Activated CD8-positive, alpha-beta memory T cell treated with anti-CD3 and anti-CD28 coated beads for 36 hours (primary cell): ENCODE results near the gene MAPK6. TPM values are rescaled to one million over a fixed set of nuclear protein-coding genes. Genes with fewer than 3 reads are reported as not detected.

Experiments used
- CTCF ChIA-PET: fragments of 350-600 bp; sonication (Branson Sonifier 250); formaldehyde crosslinking; loops from one replicate; lab custom pipeline; 2021; ENCODE audit warnings: antibody characterized with exemption; lab: Charles Lee
- POLR2A ChIA-PET: fragments of 350-600 bp; sonication (Branson Sonifier 250); formaldehyde crosslinking; loops from one replicate; lab custom pipeline; 2021; ENCODE audit warnings: antibody characterized with exemption; lab: Charles Lee
- total RNA-seq, 2 experiments: library from RNA; stranded (reverse); gene quantifications; one replicate each; pipeline ENCODE4 v1.2.3, GENCODE V29; 2021

Gene MAPK6
- total RNA-seq, 2 experiments from 2014 or later = 90.4 to 92.9 TPM

DNA sequence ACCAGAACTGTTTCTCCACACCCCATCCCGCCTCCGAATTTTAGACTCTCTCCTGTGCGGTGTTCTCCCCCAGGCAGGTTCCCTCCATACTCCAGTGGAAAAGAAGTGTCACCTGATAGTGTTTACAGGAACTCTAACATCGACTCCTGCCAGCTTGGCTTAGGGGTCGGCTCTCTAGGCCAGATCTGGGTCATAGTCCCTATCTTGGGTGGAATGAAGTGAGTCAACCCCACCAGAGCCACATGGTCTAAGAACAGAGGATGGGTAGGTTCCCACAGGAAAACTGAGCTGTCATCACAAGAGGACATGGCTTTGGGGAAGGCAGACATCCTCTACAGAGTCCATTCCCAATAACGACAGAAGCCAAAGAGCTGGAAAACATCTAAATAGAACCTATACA lies 87.6 kb downstream of the MAPK6 start:
- POLR2A ChIA-PET = no interaction called here
- CTCF ChIA-PET = no interaction called here

- CTCF ChIA-PET = no interaction called here
- POLR2A ChIA-PET = no interaction called here
Observed at GRCh38 chr15:52107238-52107637, 88.2 kb downstream of the MAPK6 start.

GRCh38 chr15:52109559-52110451 lies 90.8 kb downstream of the MAPK6 start:
- ChIA-PET CTCF (interaction anchor here (0.5 kb wide), 1 partner anchor 61 kb away, joined by 3 read pairs; no protein-coding TSS in a partner anchor), POLR2A (no interaction called here)

DNA sequence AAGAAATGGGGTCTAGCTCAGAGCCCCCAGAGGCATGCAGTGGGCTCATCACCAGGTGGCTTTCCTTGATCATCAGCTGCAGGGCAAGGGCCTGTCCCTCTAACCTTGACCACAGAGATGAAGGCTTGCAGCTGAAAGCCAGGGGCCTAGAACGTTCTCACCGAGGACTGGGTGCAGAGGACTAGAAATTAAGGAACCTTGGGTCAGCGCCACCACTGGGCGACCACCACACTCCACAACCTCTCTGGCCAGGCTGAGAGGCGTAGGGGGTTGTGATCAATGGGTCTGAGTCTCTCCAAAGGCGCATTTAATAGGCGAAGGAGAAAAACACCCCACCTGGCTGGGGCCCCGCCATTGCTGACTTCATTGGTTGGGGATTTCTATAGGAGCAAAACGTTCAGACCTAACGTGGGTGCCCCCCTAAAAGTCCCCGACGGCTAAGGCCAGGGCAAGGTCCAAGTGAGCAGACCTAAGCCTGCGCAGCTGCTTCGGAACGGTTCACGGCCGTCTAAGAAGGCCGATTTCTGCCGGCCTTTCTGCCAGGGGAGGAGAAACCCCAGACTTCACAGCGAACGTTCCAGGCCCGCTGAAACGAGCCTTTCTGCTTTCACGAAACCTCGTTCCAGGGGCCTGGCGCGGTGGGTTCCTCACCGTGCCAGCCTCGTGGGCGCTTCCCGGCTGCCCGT lies 92.6 kb downstream of the MAPK6 start:
- ChIA-PET CTCF (interaction anchor here (1.0 to 1.4 kb wide), 2 partner anchors 43 to 115 kb away, joined by 3 to 4 read pairs; no protein-coding TSS in a partner anchor), POLR2A (no interaction called here)

DNA sequence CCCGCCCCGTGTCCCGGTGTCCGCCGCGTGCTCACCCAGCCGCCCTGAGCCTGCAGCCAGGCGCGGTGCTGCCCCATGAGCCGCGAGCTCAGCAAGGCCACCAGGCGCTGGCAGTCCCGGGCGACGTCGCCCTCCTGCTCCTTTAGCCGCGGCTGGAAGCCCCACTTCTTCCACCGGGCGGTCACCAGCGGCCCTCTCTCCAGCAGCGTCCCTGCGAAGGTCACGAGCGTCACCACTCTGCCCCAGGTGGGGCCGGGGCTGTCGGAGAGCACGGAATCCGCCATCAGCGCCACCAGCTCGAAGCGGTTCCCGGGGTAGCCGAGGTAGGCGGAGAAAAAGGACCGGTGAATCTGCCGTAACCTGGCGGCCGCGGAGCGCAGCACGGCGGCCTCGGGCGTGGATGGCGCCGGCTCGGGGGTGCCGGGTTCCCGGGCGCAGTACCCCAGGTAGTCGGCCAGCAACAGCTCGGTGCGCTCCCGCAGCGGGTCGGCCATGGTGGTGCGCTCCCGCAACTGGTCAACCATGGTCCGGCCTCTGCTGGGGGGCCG lies 93.3 kb downstream of the MAPK6 start:
- ChIA-PET POLR2A (no interaction called here), CTCF (interaction anchor here (1.0 to 1.4 kb wide), 2 partner anchors 43 to 115 kb away, joined by 3 to 4 read pairs; no protein-coding TSS in a partner anchor)

DNA sequence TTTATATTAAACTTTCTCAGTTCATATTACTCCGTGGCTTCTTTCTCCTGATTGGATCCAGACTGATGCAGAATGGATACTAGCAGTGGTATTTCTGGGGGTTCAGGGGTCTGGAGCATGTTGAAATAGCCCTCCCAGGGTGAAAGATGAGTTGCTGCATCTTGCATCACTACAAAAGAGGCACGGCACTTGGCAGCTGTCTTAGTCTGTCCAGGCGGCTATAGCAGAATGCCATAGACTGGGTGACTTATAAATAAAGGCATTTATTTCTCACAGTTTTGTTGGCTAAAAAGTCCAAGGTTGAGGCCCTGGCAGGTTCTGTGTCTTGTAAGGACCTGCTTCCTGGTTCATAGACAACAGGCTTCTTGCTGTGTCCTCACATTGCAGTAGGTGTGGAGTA lies 94.2 kb downstream of the MAPK6 start:
- ChIA-PET POLR2A (no interaction called here), CTCF (no interaction called here)

DNA sequence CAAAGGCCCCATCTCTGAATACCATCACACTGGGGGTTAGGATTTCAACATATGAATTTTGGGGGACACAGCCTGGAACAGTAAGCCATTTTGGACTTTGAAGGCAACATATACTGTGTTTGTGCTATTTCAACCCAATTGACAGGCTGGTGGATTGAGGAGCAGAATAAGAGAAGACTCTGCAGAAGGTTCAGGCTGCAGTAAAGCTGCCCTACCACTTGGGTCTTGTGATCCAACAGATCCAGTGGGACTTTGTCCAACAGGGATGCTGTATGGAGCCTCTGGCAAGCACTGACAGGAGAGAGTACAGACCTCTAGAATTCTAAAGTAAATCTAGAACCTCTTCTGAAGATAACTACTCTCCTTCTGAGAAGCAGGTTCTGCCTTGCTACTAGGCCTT lies 94.7 kb downstream of the MAPK6 start:
- ChIA-PET POLR2A (no interaction called here), CTCF (no interaction called here)

- CTCF ChIA-PET = no interaction called here
- POLR2A ChIA-PET = no interaction called here
Observed at GRCh38 chr15:52114261-52115055, 95.4 kb downstream of the MAPK6 start.

DNA sequence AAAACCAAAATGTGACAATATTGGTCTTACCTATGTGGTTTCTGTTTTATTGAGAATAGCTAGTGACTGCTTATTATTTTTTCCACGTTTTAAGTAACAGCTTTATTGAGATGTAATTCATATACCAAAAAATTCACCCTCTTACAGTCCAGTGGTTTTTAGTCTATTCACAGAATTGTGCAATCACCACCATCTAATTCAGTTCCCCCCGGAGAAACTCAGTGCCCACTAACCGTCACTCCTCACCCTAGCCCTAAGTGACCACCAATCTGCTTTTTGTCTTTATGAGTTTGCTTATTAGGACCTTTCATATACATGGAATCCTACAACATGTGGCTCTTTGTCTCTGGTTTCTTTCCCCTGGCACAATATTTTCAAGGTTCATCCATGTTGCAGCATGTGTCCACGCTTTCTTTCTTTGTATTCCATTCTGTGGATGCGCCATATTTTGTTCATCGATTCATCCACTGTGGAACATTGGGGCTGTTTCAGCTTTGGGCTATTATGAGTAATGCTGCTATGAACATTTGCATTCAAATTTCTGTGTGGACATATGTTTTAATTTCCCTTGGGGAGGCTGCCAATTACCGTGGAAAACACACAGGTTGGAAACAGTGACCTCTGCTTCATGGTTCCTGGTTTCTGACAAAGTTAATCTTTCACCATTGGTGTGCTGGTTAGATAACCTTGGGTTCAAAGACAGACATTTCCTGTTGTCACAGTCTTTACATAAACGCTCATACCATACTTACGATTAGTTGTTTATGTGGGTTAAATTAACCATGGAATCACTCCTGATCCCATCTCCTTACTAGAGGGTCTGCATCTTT lies 96.8 kb downstream of the MAPK6 start:
- POLR2A ChIA-PET = no interaction called here
- CTCF ChIA-PET = no interaction called here

Other genes starting within 250 kb of the MAPK6 start
- 10 to 100 TPM; 50.8 to 55.2 TPM for gene TMOD3, start 189.6 kb upstream of the MAPK6 start, total RNA-seq
- gene LEO1, start 47.4 kb upstream of the MAPK6 start, total RNA-seq = 10 to 100 TPM; 35.2 to 35.4 TPM
- gene BCL2L10, start 93.6 kb downstream of the MAPK6 start, total RNA-seq = under 1 TPM in 1 of 2 experiments, not detected in 1; 0.19 TPM
- 10 to 100 TPM; 15.6 to 17.5 TPM for gene GNB5, start 172.2 kb downstream of the MAPK6 start, total RNA-seq